Measurements from ENCODE around the gene TTC34.

DNA sequence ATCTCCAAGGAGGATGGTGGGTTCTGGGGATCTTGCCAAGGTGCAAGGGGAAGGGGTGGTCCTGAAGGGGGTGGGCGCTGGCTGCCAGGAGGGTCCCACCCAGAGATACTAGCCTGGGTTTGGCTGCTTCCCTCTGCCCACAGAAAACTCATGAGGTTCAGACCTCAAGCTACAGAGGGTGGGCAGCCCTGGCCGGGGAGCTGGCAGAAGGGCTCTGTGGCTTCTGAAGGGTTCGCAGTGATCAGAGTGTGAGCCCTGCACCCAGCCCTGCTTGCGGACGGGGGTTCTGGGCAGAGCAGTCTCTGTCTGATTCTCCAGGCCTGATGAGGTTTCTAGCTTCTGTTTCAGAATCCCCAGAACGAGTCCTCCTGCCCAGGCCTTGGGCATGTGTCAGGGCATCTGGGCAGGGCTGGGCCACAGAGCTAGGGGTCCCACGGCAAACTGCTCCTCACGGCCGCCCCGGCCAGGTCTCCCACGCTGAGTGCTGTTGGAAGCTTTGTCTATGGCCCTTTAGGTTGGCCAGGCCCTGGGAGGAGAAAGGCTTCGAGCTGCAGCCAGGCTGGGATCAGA is 168.0 kb downstream of the TTC34 start:
- TF ChIP-seq ZBTB3 (CRISPR knock-in tag; IDR thresholded peaks at IDR 0.05; ENCODE audit: borderline replicate concordance, low read depth) (no peak), FOXM1 (CRISPR knock-in tag; IDR thresholded peaks at IDR 0.05) (no peak), MXI1 (IDR thresholded peaks at IDR 0.05; ENCODE audit: borderline replicate concordance, low read depth, low read length) (no peak), EP300 (IDR thresholded peaks at IDR 0.05; ENCODE audit: low read depth in 2 of 2, low read length in 2 of 2) (no peak), EP300 (CRISPR knock-in tag; IDR thresholded peaks at IDR 0.05; ENCODE audit: borderline replicate concordance) (no peak), NONO (IDR thresholded peaks at IDR 0.05) (no peak), NONO (CRISPR knock-in tag; conservative IDR thresholded peaks at IDR 0.05) (no peak), ELF1 (CRISPR knock-in tag; IDR thresholded peaks at IDR 0.05) (no peak), EZH2 (conservative IDR thresholded peaks at IDR 0.05; ENCODE audit: low read depth, low read length) (no peak), POLR2A (IDR thresholded peaks at IDR 0.05; ENCODE audit: insufficient read depth in 1 of 2, low read depth in 2 of 2, low read length in 2 of 2) (no peak)
- TF ChIP-seq, protein P1, sequence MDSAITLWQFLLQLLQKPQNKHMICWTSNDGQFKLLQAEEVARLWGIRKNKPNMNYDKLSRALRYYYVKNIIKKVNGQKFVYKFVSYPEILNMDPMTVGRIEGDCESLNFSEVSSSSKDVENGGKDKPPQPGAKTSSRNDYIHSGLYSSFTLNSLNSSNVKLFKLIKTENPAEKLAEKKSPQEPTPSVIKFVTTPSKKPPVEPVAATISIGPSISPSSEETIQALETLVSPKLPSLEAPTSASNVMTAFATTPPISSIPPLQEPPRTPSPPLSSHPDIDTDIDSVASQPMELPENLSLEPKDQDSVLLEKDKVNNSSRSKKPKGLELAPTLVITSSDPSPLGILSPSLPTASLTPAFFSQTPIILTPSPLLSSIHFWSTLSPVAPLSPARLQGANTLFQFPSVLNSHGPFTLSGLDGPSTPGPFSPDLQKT (CRISPR knock-in tag; IDR thresholded peaks at IDR 0.05; ENCODE audit: borderline replicate concordance) = no peak
- TF ChIP-seq, protein P2, sequence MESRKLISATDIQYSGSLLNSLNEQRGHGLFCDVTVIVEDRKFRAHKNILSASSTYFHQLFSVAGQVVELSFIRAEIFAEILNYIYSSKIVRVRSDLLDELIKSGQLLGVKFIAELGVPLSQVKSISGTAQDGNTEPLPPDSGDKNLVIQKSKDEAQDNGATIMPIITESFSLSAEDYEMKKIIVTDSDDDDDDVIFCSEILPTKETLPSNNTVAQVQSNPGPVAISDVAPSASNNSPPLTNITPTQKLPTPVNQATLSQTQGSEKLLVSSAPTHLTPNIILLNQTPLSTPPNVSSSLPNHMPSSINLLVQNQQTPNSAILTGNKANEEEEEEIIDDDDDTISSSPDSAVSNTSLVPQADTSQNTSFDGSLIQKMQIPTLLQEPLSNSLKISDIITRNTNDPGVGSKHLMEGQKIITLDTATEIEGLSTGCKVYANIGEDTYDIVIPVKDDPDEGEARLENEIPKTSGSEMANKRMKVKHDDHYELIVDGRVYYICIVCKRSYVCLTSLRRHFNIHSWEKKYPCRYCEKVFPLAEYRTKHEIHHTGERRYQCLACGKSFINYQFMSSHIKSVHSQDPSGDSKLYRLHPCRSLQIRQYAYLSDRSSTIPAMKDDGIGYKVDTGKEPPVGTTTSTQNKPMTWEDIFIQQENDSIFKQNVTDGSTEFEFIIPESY (CRISPR knock-in tag; IDR thresholded peaks at IDR 0.05) = no peak
- TF ChIP-seq, protein P3, sequence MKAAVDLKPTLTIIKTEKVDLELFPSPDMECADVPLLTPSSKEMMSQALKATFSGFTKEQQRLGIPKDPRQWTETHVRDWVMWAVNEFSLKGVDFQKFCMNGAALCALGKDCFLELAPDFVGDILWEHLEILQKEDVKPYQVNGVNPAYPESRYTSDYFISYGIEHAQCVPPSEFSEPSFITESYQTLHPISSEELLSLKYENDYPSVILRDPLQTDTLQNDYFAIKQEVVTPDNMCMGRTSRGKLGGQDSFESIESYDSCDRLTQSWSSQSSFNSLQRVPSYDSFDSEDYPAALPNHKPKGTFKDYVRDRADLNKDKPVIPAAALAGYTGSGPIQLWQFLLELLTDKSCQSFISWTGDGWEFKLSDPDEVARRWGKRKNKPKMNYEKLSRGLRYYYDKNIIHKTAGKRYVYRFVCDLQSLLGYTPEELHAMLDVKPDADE (CRISPR knock-in tag; IDR thresholded peaks at IDR 0.05) = no peak
- TF ChIP-seq, protein P4, sequence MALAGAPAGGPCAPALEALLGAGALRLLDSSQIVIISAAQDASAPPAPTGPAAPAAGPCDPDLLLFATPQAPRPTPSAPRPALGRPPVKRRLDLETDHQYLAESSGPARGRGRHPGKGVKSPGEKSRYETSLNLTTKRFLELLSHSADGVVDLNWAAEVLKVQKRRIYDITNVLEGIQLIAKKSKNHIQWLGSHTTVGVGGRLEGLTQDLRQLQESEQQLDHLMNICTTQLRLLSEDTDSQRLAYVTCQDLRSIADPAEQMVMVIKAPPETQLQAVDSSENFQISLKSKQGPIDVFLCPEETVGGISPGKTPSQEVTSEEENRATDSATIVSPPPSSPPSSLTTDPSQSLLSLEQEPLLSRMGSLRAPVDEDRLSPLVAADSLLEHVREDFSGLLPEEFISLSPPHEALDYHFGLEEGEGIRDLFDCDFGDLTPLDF (CRISPR knock-in tag; IDR thresholded peaks at IDR 0.05) = no peak
- TF ChIP-seq, protein P5, sequence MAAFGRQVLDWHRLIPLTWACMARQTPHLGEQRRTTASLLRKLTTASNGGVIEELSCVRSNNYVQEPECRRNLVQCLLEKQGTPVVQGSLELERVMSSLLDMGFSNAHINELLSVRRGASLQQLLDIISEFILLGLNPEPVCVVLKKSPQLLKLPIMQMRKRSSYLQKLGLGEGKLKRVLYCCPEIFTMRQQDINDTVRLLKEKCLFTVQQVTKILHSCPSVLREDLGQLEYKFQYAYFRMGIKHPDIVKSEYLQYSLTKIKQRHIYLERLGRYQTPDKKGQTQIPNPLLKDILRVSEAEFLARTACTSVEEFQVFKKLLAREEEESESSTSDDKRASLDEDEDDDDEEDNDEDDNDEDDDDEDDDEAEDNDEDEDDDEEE (CRISPR knock-in tag; IDR thresholded peaks at IDR 0.05) = no peak
- TF ChIP-seq, protein P6, sequence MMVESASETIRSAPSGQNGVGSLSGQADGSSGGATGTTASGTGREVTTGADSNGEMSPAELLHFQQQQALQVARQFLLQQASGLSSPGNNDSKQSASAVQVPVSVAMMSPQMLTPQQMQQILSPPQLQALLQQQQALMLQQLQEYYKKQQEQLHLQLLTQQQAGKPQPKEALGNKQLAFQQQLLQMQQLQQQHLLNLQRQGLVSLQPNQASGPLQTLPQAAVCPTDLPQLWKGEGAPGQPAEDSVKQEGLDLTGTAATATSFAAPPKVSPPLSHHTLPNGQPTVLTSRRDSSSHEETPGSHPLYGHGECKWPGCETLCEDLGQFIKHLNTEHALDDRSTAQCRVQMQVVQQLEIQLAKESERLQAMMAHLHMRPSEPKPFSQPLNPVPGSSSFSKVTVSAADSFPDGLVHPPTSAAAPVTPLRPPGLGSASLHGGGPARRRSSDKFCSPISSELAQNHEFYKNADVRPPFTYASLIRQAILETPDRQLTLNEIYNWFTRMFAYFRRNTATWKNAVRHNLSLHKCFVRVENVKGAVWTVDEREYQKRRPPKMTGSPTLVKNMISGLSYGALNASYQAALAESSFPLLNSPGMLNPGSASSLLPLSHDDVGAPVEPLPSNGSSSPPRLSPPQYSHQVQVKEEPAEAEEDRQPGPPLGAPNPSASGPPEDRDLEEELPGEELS (CRISPR knock-in tag; IDR thresholded peaks at IDR 0.05) = no peak

Data from HepG2 (cell line).